GM23338 (cell line): ENCODE data around the gene ALPG. TPM values are rescaled to one million over a fixed set of nuclear protein-coding genes. Genes with fewer than 3 reads are reported as not detected.

Source experiments
- ATAC-seq: fragments of 200-7000 bp; cut with Tn5 transposase; 3 replicates; pipeline ENCODE4 v1.9.1; 2020
- DNase-seq: peaks from one replicate; pipeline ENCODE4 v3.0.0-alpha.2; 2015; ENCODE audit warnings: low spot score
- H2AFZ ChIP-seq: fragments of 200-600 bp; sonication (generic); 2 replicates; pipeline ENCODE4 v1.8.0; 2016; ENCODE audit warnings: antibody characterized with exemption, mild to moderate bottlenecking, moderate library complexity
- H3F3A ChIP-seq: fragments of 200-600 bp; sonication (generic); replicated peaks from 2 replicates; pipeline ENCODE4 v1.8.0; 2017; ENCODE audit warnings: antibody characterized with exemption, mixed run types, low read depth
- H3K27ac ChIP-seq: fragments of 200-600 bp; sonication (generic); 2 replicates; pipeline ENCODE4 v1.6.1; 2016; ENCODE audit warnings: low read depth
- H3K27me3 ChIP-seq: fragments of 200-600 bp; sonication (generic); 2 replicates; pipeline ENCODE4 v1.8.0; 2016; ENCODE audit warnings: mild to moderate bottlenecking, mixed run types, moderate library complexity; ENCODE audit not compliant: insufficient read depth
- H3K36me3 ChIP-seq: fragments of 200-600 bp; sonication (generic); 2 replicates; pipeline ENCODE4 v1.8.0; 2016; ENCODE audit warnings: mild to moderate bottlenecking; ENCODE audit not compliant: insufficient read depth
- H3K4me1 ChIP-seq: fragments of 200-600 bp; sonication (generic); 2 replicates; pipeline ENCODE4 v1.8.0; 2016; ENCODE audit warnings: mild to moderate bottlenecking, moderate library complexity; ENCODE audit not compliant: insufficient read depth
- H3K4me2 ChIP-seq: fragments of 200-600 bp; sonication (generic); 2 replicates; pipeline ENCODE4 v1.7.1; 2017; ENCODE audit warnings: mixed run types
- H3K4me3 ChIP-seq: fragments of 200-600 bp; sonication (generic); 2 replicates; pipeline ENCODE4 v1.6.1; 2016; ENCODE audit warnings: mixed run types
- H3K79me2 ChIP-seq: fragments of 200-600 bp; sonication (generic); replicated peaks from 2 replicates; pipeline ENCODE4 v1.8.0; 2017; ENCODE audit warnings: mild to moderate bottlenecking; ENCODE audit not compliant: insufficient read depth
- H3K9me2 ChIP-seq: fragments of 200-600 bp; sonication (generic); 2 replicates; pipeline ENCODE4 v1.8.0; 2017; ENCODE audit not compliant: insufficient read depth
- H4K20me1 ChIP-seq: fragments of 200-600 bp; sonication (generic); replicated peaks from 2 replicates; pipeline ENCODE4 v1.8.0; 2017; ENCODE audit warnings: mild to moderate bottlenecking; ENCODE audit not compliant: insufficient read depth
- H3K27ac Mint-ChIP-seq: 2 replicates; pipeline ENCODE4 v1.8.0; 2020; ENCODE audit warnings: inconsistent platforms, mild to moderate bottlenecking, moderate library complexity, mixed read lengths
- H3K27me3 Mint-ChIP-seq: 3 replicates; pipeline ENCODE4 v1.8.0; 2022; ENCODE audit warnings: low read depth, mild to moderate bottlenecking, moderate library complexity, mixed read lengths, inconsistent platforms; ENCODE audit not compliant: insufficient read depth, poor library complexity
- H3K36me3 Mint-ChIP-seq: 3 replicates; pipeline ENCODE4 v1.8.0; 2021; ENCODE audit warnings: low read depth, mild to moderate bottlenecking, inconsistent platforms, moderate library complexity, mixed read lengths
- H3K4me1 Mint-ChIP-seq: 3 replicates; pipeline ENCODE4 v1.8.0; 2020; ENCODE audit warnings: mild to moderate bottlenecking, inconsistent platforms, mixed read lengths
- H3K4me3 Mint-ChIP-seq: 3 replicates; pipeline ENCODE4 v1.8.0; 2021; ENCODE audit warnings: moderate library complexity, mild to moderate bottlenecking, inconsistent platforms, mixed read lengths
- H3K9me3 Mint-ChIP-seq: 3 replicates; pipeline ENCODE4 v1.8.0; 2020; ENCODE audit warnings: moderate library complexity, mild to moderate bottlenecking, inconsistent platforms, mixed read lengths
- CREB1 ChIP-seq: fragments of 250-450 bp; sonication (Bioruptor Pico); IDR thresholded peaks from 2 replicates; pipeline ENCODE4 v1.5.0; 2020; ENCODE audit warnings: low read depth, mild to moderate bottlenecking, moderate library complexity
- EZH2 ChIP-seq: fragments of 200-600 bp; sonication (generic); IDR thresholded peaks from one replicate; pipeline ENCODE4 v1.8.0; 2017; ENCODE audit warnings: antibody characterized with exemption, mild to moderate bottlenecking, low read depth; ENCODE audit not compliant: unreplicated experiment
- EZH2phosphoT487 ChIP-seq: fragments of 200-600 bp; sonication (generic); IDR thresholded peaks from one replicate; pipeline ENCODE4 v1.8.1; 2018; ENCODE audit warnings: antibody characterized with exemption; ENCODE audit not compliant: unreplicated experiment
- JUNB ChIP-seq: IDR thresholded peaks from one replicate; pipeline ENCODE4 v1.6.1; 2016; ENCODE audit warnings: antibody characterized with exemption; ENCODE audit not compliant: unreplicated experiment
- NANOG ChIP-seq: IDR thresholded peaks from 2 replicates; pipeline ENCODE4 v1.6.1; 2016; ENCODE audit warnings: antibody characterized with exemption, borderline replicate concordance
- POLR2AphosphoS5 ChIP-seq: IDR thresholded peaks from 2 replicates; pipeline ENCODE4 v1.6.1; 2016; ENCODE audit warnings: antibody characterized with exemption, low read depth
- STAT1 ChIP-seq: IDR thresholded peaks from one replicate; pipeline ENCODE4 v1.6.1; 2016; ENCODE audit warnings: antibody characterized with exemption; ENCODE audit not compliant: unreplicated experiment
- ZNF114 ChIP-seq: fragments of 250-450 bp; sonication (Bioruptor Pico); IDR thresholded peaks from 2 replicates; pipeline ENCODE4 v1.5.0; 2020; ENCODE audit warnings: mild to moderate bottlenecking, moderate library complexity
- ZNF331 ChIP-seq: fragments of 250-450 bp; sonication (Bioruptor Pico); IDR thresholded peaks from 2 replicates; pipeline ENCODE4 v1.5.0; 2020; ENCODE audit warnings: low read depth, mild to moderate bottlenecking, moderate library complexity
- polyA plus RNA-seq: library from polyadenylated mRNA; unstranded; fragments of >200 nt; fragmentation: Nextera tagmentation; extraction: Ambion mirVana; gene quantifications from 2 replicates; pipeline ENCODE4 v1.2.1, GENCODE V29; 2016
- total RNA-seq: library from RNA; depleted of rRNA; stranded (reverse); fragments of >200 nt; shearing (Covaris generic); gene quantifications from 2 replicates; pipeline ENCODE4 v1.2.3, GENCODE V29; 2014
- TF ChIP-seq, protein P1 (sequence below): IDR thresholded peaks from 2 replicates; pipeline ENCODE4 v1.6.1; 2016; ENCODE audit warnings: antibody characterized with exemption
- TF ChIP-seq, protein P2 (sequence below): IDR thresholded peaks from one replicate; pipeline ENCODE4 v1.6.1; 2018; ENCODE audit warnings: antibody characterized with exemption; ENCODE audit not compliant: unreplicated experiment
- TF ChIP-seq, protein P3 (sequence below), 2 experiments: fragments of 200-600 bp in 1 of 2; sonication (generic) in 1 of 2; conservative IDR thresholded peaks; 2 replicates each; pipeline versions ENCODE4 v1.5.1 to v1.6.1; 2016 to 2017; ENCODE audit warnings: antibody characterized with exemption in 2 of 2, low read depth in 2 of 2, mild to moderate bottlenecking in 2 of 2, moderate library complexity in 1 of 2
- TF ChIP-seq, protein P4 (sequence below): fragments of 250-450 bp; sonication (Bioruptor Pico); IDR thresholded peaks from 2 replicates; pipeline ENCODE4 v1.5.0; 2020; ENCODE audit warnings: mild to moderate bottlenecking, moderate library complexity

The ALPG gene
- total and polyA plus RNA-seq, 2 experiments from 2014 or later, result 0.89 to 2.5 TPM

DNA sequence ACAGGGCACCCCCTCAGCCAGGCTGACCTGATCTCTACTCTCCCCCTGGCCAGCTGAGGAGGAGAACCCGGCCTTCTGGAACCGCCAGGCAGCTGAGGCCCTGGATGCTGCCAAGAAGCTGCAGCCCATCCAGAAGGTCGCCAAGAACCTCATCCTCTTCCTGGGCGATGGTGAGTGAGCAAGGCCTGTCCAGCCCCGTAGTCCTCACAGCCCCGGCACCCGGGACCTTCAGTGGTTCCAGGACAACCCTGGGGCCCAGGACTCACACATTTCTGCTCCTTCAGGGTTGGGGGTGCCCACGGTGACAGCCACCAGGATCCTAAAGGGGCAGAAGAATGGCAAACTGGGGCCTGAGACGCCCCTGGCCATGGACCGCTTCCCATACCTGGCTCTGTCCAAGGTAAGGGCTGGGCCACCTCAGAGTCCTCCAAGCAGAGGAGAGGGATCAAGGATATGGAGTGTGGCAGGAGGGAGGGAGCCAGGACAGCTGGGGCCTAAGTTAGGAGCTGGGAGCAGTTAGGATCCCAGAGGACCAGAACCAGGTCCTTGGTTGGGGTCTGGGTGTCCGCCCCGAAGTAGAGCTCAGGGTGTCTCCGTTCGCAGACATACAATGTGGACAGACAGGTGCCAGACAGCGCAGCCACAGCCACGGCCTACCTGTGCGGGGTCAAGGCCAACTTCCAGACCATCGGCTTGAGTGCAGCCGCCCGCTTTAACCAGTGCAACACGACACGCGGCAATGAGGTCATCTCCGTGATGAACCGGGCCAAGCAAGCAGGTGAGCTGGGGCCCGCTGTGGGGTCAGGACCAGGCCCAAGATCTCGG is 49.9 kb downstream of the ALPG start:
- Mint-ChIP-seq H3K36me3 (no peaks in the 10 kb centered on the region), H3K4me1 (no peaks in the 10 kb centered on the region), H3K27me3 (peaks cover 6% of the 10 kb centered on the region), H3K4me3 (no peak overlapping the region), H3K9me3 (no peaks in the 10 kb centered on the region), H3K27ac (no peak overlapping the region)
- DNase-seq (no peak), ATAC-seq (no peak)
- H3K79me2 ChIP-seq, result no peaks in the 10 kb centered on the region
- no peaks in the 10 kb centered on the region for H4K20me1 ChIP-seq
- H3K4me2 ChIP-seq, result no peak overlapping the region
- TF ChIP-seq EZH2phosphoT487 (no peak), EZH2 (no peak), ZNF331 (CRISPR knock-in tag) (no peak), ZNF114 (CRISPR knock-in tag) (no peak), CREB1 (CRISPR knock-in tag) (no peak), STAT1 (no peak), NANOG (no peak), JUNB (no peak), POLR2AphosphoS5 (no peak)
- TF ChIP-seq, protein P1, sequence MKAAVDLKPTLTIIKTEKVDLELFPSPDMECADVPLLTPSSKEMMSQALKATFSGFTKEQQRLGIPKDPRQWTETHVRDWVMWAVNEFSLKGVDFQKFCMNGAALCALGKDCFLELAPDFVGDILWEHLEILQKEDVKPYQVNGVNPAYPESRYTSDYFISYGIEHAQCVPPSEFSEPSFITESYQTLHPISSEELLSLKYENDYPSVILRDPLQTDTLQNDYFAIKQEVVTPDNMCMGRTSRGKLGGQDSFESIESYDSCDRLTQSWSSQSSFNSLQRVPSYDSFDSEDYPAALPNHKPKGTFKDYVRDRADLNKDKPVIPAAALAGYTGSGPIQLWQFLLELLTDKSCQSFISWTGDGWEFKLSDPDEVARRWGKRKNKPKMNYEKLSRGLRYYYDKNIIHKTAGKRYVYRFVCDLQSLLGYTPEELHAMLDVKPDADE, result no peak
- TF ChIP-seq, protein P2, sequence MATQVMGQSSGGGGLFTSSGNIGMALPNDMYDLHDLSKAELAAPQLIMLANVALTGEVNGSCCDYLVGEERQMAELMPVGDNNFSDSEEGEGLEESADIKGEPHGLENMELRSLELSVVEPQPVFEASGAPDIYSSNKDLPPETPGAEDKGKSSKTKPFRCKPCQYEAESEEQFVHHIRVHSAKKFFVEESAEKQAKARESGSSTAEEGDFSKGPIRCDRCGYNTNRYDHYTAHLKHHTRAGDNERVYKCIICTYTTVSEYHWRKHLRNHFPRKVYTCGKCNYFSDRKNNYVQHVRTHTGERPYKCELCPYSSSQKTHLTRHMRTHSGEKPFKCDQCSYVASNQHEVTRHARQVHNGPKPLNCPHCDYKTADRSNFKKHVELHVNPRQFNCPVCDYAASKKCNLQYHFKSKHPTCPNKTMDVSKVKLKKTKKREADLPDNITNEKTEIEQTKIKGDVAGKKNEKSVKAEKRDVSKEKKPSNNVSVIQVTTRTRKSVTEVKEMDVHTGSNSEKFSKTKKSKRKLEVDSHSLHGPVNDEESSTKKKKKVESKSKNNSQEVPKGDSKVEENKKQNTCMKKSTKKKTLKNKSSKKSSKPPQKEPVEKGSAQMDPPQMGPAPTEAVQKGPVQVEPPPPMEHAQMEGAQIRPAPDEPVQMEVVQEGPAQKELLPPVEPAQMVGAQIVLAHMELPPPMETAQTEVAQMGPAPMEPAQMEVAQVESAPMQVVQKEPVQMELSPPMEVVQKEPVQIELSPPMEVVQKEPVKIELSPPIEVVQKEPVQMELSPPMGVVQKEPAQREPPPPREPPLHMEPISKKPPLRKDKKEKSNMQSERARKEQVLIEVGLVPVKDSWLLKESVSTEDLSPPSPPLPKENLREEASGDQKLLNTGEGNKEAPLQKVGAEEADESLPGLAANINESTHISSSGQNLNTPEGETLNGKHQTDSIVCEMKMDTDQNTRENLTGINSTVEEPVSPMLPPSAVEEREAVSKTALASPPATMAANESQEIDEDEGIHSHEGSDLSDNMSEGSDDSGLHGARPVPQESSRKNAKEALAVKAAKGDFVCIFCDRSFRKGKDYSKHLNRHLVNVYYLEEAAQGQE, result no peak
- TF ChIP-seq, protein P3, sequence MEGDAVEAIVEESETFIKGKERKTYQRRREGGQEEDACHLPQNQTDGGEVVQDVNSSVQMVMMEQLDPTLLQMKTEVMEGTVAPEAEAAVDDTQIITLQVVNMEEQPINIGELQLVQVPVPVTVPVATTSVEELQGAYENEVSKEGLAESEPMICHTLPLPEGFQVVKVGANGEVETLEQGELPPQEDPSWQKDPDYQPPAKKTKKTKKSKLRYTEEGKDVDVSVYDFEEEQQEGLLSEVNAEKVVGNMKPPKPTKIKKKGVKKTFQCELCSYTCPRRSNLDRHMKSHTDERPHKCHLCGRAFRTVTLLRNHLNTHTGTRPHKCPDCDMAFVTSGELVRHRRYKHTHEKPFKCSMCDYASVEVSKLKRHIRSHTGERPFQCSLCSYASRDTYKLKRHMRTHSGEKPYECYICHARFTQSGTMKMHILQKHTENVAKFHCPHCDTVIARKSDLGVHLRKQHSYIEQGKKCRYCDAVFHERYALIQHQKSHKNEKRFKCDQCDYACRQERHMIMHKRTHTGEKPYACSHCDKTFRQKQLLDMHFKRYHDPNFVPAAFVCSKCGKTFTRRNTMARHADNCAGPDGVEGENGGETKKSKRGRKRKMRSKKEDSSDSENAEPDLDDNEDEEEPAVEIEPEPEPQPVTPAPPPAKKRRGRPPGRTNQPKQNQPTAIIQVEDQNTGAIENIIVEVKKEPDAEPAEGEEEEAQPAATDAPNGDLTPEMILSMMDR (conservative IDR thresholded peaks at IDR 0.05; ENCODE audit: low read depth in 2 of 2), result no peak
- TF ChIP-seq, protein P4, sequence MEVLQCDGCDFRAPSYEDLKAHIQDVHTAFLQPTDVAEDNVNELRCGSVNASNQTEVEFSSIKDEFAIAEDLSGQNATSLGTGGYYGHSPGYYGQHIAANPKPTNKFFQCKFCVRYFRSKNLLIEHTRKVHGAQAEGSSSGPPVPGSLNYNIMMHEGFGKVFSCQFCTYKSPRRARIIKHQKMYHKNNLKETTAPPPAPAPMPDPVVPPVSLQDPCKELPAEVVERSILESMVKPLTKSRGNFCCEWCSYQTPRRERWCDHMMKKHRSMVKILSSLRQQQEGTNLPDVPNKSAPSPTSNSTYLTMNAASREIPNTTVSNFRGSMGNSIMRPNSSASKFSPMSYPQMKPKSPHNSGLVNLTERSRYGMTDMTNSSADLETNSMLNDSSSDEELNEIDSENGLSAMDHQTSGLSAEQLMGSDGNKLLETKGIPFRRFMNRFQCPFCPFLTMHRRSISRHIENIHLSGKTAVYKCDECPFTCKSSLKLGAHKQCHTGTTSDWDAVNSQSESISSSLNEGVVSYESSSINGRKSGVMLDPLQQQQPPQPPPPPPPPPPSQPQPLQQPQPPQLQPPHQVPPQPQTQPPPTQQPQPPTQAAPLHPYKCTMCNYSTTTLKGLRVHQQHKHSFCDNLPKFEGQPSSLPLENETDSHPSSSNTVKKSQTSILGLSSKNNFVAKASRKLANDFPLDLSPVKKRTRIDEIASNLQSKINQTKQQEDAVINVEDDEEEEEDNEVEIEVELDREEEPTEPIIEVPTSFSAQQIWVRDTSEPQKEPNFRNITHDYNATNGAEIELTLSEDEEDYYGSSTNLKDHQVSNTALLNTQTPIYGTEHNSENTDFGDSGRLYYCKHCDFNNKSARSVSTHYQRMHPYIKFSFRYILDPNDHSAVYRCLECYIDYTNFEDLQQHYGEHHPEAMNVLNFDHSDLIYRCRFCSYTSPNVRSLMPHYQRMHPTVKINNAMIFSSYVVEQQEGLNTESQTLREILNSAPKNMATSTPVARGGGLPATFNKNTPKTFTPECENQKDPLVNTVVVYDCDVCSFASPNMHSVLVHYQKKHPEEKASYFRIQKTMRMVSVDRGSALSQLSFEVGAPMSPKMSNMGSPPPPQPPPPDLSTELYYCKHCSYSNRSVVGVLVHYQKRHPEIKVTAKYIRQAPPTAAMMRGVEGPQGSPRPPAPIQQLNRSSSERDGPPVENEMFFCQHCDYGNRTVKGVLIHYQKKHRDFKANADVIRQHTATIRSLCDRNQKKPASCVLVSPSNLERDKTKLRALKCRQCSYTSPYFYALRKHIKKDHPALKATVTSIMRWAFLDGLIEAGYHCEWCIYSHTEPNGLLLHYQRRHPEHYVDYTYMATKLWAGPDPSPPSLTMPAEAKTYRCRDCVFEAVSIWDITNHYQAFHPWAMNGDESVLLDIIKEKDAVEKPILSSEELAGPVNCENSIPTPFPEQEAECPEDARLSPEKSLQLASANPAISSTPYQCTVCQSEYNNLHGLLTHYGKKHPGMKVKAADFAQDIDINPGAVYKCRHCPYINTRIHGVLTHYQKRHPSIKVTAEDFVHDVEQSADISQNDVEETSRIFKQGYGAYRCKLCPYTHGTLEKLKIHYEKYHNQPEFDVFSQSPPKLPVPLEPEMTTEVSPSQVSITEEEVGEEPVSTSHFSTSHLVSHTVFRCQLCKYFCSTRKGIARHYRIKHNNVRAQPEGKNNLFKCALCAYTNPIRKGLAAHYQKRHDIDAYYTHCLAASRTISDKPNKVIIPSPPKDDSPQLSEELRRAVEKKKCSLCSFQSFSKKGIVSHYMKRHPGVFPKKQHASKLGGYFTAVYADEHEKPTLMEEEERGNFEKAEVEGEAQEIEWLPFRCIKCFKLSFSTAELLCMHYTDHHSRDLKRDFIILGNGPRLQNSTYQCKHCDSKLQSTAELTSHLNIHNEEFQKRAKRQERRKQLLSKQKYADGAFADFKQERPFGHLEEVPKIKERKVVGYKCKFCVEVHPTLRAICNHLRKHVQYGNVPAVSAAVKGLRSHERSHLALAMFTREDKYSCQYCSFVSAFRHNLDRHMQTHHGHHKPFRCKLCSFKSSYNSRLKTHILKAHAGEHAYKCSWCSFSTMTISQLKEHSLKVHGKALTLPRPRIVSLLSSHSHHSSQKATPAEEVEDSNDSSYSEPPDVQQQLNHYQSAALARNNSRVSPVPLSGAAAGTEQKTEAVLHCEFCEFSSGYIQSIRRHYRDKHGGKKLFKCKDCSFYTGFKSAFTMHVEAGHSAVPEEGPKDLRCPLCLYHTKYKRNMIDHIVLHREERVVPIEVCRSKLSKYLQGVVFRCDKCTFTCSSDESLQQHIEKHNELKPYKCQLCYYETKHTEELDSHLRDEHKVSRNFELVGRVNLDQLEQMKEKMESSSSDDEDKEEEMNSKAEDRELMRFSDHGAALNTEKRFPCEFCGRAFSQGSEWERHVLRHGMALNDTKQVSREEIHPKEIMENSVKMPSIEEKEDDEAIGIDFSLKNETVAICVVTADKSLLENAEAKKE (CRISPR knock-in tag), result no peak
- H3K4me1 ChIP-seq, result no peaks in the 10 kb centered on the region
- no peak overlapping the region for H3K4me3 ChIP-seq
- H3F3A ChIP-seq, result no peaks in the 10 kb centered on the region
- no peaks in the 10 kb centered on the region for H3K36me3 ChIP-seq
- H2AFZ ChIP-seq, result no peak overlapping the region
- no peak overlapping the region for H3K27ac ChIP-seq
- H3K27me3 ChIP-seq, result no peaks in the 10 kb centered on the region
- no peaks in the 10 kb centered on the region for H3K9me2 ChIP-seq
